NAMALWA (cell line): Measurements from ENCODE around the gene MAML2.

Experiments used
- DNase-seq: peaks from one replicate; pipeline ENCODE4 v3.0.0-alpha.2; 2015; ENCODE audit warnings: low spot score

Gene MAML2

DNA sequence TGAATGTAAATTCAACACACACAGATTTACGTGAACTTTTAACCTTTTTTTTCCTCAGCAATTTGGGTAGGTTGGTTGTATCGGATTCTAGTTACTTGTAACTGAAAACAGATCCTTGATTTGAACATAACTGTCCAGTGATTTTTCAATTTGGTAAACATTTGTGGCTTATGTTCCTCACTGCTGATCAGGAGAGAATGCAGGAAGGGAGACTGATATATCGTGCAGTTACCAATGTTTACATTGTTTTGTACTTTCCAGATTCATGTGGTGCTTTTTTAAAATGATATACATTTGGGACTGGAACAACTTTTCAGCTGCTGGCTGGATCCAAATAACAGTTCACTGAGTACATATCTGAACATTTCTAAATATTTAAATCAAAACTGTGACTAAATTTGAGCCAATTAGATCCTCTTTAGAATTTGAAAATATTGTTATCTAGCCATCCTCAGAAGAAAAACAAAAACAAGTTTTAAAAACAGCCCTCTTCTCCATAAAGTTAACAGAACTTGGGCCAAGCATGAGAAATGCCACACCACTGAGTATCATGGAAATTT, 334.8 kb downstream of the MAML2 start:
- DNase-seq = no peak

DNA sequence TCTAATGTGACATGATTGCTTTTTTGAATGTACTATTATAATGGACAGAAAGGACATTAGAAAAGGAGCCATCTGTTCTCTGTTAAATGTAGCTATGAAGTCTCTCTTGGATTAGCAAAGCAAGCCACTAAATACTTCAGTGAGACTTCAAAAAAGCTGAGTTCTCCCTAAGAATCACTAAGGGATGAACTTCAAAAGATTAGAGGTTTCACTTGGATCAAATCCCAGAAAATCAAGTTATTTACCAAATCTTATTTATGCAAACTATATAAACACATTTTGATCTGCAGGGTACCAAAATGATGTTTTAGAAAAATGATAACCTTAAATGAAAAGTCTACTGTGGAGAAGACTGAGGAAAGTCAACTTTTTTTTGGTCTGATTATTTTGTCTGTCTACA, 337.0 kb downstream of the MAML2 start:
- DNase-seq = no peak

DNA sequence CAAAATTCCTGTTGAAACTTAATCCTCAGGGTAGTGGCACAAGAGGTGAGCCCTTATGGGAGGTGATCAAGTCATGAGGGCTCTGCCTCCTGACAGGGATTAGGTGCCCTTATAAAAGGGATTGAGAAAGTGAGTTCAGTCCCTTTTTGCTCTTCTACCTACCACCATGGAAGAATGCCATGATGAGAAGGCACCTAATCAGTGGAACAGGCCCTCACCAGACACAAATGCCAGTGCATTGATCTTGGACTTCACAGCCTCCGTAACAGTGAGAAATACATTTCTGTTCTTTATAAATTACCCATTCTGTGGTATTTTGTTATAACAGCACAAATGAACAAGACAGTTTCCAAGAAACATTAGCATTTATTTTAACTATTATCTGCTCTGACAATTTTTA, 338.1 kb downstream of the MAML2 start:
- DNase-seq = no peak

DNA sequence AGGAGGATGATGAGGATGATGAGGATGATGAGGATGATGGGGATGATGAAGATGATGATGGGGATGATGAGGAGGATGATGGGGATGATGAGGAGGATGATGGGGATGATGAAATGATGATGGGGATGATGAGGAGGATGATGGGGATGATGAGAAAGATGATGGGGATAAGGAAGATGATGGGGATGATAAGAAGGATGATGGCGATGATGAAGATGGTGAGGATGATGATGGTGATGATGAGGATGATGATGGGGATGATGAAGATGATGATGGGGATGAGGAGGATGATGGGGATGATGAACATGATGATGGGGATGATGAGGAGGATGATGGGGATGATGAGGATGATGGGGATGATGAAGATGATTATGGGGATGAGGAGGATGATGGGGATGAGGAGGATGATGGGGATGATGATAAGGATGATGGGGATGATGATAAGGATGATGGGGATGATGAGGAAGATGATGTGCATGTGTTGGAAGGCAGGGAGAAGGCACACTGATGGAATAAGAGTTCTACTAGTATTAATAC, 340.2 kb downstream of the MAML2 start:
- no peak for DNase-seq

DNA sequence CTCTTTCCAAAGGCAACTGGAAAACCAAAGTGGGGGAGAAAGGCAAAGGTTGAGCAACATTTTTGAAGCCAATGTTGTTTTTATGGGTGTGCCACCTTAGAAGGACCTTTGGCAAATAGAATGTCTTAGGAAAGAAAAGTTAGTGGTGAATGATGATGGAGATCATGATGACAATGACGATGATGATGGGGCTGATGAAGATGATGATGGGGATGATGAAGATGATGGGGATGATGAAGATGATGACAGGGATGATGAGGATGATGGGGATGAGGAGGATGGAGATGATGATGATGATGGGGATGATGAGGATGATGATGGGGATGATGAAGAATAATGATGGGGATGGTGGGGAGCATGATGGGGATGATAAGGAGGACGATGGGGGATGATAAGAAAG, 340.7 kb downstream of the MAML2 start:
- no peak for DNase-seq

DNA sequence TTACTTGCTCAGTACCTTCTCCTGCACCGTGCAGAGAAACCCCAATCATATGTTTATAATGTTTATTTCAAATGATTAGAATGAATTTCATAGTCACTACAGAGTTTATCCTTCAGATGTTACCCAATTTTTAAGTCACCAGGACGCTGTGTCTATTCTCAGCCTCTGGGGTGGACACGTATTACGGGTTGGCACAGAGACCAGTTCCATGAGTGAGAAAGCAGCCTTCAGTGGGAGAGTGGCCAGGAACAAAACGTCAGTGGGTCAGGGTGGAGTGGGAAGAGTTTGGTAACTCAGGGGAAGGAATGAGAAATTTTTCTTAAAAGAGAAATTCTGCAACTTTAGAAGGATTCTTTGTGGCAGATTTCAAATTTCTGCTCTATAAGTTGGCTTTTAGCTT, 342.0 kb downstream of the MAML2 start:
- DNase-seq = no peak

DNA sequence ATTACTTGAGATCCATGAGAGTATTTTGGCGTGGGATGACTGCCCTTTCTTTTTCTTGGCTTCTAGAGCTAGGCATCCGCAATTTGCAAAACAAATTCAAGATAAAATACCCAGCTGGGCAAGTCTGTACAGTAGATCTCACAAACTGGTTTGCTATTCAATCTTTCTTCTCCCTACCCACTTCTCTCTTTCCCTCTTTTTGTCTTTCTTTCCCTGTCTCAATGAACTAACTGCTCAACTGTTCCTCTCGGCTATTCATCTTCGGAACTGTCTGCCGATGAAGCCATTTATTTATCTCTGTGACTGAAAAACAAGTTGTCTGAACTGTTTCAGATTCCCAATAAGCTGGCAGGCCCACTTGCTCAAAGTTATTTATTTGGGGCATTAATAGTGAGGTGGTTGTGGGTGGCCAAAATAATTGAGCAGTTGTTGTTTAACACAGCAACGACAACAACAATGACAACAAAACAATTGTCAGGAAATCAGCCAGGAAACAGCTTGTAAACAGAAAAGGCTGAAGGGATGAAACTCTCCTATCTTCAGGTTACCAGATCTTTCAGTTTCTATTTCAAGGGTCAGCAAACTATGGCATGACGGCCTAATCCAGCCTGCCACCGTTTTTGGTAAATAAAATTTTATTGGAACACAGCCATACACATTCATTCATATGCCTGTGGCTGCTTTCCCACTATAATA, 343.1 kb downstream of the MAML2 start:
- no peak for DNase-seq

DNA sequence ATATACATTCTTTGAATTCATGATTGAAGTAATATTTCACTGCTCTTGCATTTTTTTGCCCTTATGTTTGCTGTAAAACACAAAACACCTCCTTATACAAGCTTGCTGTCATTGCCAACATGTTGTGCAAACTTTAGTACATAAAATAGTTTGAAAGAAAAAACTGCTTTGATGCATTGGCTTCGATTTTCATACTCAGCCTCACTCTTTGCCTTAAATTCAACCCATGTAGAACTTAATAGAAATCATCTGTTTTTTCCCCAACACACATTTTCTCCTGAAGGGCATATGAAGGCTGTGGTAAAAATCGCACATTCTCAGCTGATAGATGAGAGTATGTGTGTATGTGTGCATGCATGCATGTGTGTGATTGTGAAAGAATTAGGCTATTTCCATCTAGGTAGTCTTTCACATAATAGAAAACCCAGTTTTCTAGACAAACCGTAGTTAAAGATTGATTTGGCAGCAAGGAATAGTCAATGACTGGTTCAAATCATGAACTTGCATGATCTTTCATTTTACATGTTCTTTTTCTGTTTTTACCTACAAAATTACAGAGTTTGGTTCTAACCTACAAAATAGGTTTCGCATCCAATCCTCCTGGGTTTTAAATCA, 346.3 kb downstream of the MAML2 start:
- DNase-seq = no peak

DNA sequence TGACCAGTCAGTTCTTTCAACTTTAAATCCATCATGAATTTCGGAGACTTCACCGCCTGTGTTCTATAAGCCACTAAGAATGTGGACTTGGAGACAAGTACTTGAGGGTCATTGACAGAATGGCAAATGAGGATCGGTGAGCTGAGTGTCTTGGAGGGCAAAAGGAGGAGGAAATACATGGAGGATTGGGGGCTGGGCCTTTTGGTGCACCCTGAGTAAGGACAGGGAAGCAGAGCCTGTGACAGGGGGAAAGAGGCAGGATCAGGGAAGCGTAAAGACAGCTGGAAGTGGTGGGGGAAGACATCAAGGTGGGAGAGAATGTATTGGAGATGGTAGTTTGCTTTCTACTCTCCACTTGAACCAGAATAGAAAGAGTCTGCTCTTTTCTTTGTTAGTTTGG, 348.7 kb downstream of the MAML2 start:
- DNase-seq = no peak

DNA sequence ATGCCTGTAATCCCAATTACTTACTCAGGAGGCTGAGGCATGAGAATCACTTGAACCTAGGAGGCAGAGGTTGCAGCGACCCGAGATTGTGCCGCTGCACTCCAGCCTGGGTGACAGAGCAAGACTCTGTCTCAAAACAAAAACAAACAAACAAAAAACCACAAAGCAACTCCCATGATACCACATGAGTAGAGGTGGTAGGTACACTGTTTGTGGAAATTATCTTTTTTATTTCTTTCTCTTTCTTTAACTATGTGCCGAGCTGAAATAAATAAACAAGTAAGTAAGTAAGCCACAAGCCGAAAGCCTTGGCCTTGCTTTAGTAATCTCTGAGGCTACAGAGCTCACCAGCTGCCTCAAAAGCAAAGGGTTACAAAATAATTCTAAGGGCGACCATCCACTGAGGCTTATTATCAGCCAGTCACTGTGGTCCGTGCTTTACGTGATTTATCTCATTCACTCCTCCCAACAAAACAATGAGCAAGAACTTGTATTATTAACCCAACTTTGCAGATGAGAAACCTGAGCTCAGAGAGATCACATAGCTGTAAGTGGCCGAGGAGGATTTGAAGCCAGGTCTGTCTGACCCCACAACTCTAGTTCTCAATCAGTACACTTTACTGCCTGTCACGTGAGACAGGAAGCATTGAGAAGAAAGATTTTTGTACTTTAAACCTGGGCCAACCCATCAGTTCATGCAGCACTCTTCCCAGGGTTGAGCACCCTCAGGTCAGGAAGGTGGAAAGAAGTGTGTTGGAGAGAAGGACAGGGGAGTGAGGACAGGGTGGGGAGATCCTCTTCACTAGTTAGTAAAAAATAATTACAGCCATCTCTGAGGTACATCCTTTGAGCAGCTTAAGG, 349.3 kb downstream of the MAML2 start:
- DNase-seq = no peak

DNA sequence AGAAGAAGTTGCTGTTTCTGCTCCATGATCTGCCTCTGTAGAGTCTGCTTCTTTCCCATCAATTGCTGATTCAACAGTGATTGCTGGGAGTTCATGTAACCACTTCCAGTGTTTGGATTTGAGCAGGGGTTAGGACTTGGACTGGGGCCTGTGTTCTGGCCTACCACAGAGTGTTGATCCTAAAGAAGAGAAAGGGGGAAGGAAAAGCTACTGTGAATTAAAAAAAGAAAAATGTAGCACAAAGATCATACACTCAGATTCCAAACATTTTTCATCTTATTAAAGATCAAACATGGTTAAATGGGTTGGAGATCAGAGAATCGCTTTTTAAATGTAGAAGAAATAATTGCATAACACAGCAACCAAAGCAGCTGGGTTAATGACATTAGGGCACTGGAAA, 351.4 kb downstream of the MAML2 start:
- DNase-seq = no peak

DNA sequence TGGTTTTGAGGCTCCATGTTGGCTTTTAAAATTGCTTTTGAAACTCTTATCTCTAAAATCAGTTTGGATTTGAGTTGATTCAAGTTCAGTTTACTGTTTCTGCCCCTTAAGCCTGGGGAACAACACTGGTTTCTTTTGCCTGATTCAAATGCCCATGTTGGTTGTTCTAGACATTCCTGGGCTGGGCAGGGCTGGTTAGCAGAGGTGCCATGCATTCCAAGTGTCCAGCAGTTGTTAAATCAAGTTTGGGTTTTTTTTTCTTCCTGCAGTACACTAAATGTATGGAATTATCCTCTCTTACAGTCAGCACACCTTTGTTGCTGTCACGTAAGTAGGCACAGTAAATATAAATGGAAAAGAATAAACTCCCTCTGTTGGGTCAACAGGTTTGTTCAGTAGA, 351.9 kb downstream of the MAML2 start:
- no peak for DNase-seq

DNA sequence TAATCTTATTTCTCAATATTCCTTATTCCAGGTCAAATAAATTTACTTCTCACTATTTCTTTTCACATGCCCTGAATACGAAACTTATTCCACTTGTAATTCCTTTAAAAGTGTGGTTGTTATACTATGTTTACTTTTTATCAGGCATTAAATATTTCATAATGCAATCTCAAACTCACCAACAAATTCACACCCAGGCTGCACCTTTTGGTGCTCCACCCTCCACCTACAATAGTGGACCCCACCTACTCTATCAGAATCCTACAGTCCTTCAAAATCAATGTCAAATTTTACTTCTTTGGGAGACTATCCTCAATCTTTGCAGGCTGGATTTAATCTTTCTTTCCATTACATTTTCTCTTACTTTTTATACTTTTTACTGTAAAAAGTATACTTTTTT, 353.2 kb downstream of the MAML2 start:
- DNase-seq = no peak

DNA sequence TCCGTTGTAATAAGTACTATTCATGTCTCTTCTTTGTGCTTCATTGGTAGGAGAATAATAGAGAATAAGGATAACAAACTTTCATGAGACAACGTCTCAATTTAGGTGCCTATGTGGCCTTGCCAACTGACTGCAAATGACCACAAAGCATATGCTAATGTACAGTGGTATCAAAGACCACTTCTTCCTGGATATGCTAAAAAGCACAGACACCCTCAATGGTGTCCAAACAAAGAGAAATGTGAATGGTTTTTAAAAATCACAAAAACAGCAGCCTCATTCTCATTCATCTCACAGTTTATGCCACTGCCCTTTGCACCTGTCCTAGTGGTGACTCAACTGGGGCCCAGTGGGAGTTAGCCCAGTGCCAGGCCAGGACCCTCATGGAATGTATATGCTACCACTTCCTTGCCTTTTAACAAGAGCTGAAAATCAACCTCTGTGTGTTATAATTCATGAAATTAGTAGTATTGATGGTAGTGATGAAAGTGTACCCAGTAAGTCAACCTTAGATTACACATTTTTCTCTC, 353.9 kb downstream of the MAML2 start:
- DNase-seq = no peak

DNA sequence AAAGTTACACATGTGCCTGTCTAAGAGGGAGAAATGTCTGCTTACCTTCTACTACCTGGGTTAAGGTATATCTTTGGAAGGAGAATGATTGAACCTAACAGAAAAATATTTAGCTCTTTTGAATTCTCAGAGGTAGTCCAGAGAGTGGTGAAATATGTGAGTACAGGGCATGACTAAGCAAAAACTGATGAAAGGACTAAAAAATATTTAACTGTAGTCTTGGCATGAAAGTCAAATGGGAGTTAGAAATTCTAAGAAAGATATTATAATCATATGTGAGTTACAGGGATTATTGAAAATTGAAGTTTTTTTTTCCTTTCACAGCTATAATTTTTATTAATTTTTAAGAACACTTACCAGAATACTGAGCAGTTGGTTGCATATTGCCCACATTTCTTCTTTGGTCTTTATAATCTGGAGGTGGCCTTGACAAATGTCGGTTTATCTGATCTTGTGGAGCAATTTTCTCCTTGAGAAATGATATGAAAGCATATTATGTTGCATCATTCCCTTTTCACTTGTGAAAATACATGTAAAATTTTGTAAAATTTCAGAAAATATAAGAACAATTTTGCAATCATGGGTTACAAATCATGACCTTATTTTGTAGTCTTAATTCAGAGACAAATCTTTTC, 357.7 kb downstream of the MAML2 start:
- no peak for DNase-seq

DNA sequence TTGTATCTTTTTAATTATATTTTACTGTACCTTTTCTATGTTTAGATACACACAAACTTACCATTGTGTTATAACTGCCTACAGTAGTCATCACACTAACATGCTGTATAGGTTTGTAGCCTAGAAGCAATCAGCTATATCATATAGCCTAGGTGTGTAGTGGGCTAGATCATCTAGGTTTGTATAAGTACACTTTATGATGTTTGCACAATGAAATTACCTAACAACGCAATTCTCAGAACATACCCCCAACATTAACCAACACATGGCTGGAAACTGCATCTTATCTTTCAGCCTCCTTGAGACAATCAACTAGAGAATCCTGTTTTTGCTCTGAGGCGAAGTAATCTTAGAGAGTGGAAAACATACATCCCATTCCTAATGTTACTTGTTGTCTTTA, 358.9 kb downstream of the MAML2 start:
- no peak for DNase-seq

DNA sequence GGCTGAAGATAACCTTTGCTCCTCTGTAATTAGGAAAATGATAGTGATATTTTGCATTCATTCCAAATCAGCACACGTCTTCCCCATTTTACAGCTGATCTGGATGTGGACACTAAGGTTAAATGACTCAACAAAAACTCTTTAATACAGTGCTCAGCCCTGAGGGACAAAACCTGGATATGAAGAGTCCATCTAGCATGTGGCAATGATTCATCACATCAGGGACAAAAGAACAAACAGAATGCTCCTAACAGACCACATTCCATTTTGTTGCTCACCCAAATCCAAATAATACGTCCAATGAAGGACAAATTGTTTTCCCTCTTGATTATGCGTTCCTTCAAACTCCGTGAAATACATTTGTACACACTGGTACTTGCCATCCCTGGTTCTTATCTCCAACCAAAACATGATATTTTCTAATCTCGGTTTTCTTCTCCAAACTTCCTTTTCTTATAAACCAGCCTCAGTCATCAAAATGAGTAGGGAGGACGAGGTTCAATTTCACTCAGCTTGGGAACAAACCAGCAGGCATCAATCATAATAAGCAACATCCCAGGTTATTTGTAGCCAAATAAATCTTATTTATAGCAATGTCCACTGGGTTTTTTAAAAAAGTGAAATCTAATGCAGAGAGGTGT, 365.3 kb downstream of the MAML2 start:
- no peak for DNase-seq

DNA sequence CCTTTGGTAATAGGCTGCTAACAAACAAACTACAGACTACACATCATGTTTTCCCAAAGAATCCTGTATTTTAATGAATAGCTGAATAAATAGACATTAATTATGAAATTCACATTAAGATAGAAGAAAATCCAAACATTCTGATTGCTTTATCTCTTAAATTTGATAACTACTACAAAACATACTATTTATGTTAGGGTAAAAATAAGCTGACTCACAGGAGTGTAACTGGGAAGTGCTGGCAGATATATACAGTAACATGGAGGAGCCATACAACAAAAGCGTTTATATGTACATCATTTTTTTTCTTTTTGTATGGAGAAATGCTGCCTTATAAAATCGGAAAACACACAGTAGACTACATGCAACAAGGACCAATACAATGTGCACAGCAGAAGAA, 366.4 kb downstream of the MAML2 start:
- DNase-seq = no peak

DNA sequence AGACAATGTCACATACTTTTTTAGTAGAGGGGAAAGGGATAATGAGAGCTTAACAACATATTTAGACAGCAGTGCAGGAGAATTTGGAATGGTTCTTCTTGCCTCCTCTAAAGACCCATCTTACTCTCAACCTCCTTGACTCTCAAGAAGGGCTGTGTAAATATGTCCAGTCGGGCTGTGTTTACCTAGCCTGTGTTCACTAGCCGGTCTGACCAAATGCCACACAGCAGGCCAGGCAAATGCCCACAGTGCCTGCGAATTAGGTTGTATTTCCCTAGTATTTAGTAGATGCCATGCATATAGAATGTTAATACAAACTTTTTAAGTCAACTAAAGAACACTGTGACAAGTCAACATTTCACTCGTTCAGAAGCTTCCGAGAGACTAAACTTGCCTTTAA, 367.7 kb downstream of the MAML2 start:
- no peak for DNase-seq

DNA sequence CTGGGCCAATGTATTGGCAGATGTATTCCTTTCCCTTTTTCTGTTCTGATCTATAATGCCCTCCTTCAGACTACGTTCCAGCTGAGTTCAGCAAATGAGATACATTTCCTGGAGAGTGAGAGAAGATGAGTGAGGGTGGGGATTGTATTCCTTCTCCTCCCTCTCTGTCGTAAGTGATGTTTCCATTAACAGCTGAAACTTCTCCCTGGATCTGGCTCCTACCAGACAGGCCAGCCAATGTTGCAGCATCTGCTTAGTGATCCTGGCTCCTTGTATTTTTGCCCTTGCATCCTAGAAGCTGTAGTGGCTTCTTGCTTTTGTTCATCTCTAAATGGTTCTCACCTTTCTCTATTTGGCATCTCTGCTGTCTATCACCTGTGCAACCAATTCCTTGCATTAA, 370.9 kb downstream of the MAML2 start:
- no peak for DNase-seq

DNA sequence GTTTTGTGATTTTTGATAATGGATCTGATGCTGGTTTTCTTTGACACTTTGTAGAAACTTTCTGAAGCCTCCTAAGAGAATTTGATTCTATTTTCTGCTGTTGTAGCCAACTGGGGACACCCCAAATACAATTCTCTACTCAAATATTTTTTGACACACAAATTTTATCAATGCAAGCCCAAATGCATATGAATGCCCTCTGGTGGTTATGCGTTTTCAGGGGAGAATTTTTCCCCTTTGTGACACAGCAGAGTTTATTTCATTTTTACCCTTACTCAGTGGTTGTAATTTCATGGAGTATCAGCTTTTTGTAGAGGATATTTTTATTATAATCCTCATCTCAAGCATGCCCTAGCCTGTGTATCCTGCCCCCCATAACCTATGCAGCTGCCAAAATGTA, 374.4 kb downstream of the MAML2 start:
- peak; percentile 41 for DNase-seq
